Fibroblast of lung (primary cell): ENCODE measurements around the gene GALR1.

ENCODE experiments used
- EZH2 ChIP-seq: IDR thresholded peaks from 2 replicates; pipeline ENCODE4 v1.5.1; 2012; ENCODE audit warnings: low read length, control low read depth, mild to moderate bottlenecking; ENCODE audit errors: missing control alignments
- TF ChIP-seq, protein P1 (sequence below), 2 donors: IDR thresholded peaks in 1 of 2; conservative IDR thresholded peaks in 1 of 2; 1 replicate in 1 of 2; 2 replicates in 1 of 2; pipeline ENCODE4 v1.5.1; 2011 to 2012; ENCODE audit warnings: low read length in 2 of 2, control low read depth in 1 of 2, inconsistent platforms in 1 of 2, low read depth in 1 of 2, mild to moderate bottlenecking in 1 of 2

DNA sequence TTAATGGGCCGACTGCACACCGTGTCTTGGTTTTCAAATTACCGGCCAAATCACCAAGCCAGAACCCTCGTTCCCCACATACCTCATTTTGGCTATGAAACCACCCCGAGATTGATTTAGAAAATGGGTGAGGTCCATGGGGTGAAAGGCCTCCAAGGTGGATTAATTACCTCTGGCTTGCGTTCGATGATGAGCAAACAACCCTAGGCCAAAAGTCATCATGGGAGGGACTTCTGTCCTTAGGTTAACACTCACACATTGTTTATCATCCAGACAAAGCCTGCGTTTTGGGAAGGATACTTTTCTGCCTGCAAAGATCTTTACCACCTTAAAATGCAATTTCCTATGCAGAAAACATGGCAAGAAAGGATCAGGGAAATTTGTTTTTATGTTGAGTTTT is 48.5 kb downstream of the GALR1 start:
- TF ChIP-seq, protein P1, sequence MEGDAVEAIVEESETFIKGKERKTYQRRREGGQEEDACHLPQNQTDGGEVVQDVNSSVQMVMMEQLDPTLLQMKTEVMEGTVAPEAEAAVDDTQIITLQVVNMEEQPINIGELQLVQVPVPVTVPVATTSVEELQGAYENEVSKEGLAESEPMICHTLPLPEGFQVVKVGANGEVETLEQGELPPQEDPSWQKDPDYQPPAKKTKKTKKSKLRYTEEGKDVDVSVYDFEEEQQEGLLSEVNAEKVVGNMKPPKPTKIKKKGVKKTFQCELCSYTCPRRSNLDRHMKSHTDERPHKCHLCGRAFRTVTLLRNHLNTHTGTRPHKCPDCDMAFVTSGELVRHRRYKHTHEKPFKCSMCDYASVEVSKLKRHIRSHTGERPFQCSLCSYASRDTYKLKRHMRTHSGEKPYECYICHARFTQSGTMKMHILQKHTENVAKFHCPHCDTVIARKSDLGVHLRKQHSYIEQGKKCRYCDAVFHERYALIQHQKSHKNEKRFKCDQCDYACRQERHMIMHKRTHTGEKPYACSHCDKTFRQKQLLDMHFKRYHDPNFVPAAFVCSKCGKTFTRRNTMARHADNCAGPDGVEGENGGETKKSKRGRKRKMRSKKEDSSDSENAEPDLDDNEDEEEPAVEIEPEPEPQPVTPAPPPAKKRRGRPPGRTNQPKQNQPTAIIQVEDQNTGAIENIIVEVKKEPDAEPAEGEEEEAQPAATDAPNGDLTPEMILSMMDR (conservative IDR thresholded peaks at IDR 0.05 in 1 of 2, IDR thresholded peaks at IDR 0.05 in 1 of 2; ENCODE audit: low read depth in 1 of 2, low read length in 2 of 2) = no peak
- no peak for TF ChIP-seq EZH2
